Nasal cavity respiratory epithelium epithelial cell of viscerocranial mucosa (primary cell): ENCODE data around the gene CHORDC1. TPM values are rescaled to one million over a fixed set of nuclear protein-coding genes. Genes with fewer than 3 reads are reported as not detected.

ENCODE experiments used
- total RNA-seq: library from RNA; depleted of rRNA; stranded (reverse); fragments of >200 nt; gene quantifications from 2 replicates; pipeline ENCODE4 v1.2.3, GENCODE V29; 2014

The CHORDC1 gene
- total RNA-seq, result 29.4 and 65.6 TPM in 2 replicates

DNA sequence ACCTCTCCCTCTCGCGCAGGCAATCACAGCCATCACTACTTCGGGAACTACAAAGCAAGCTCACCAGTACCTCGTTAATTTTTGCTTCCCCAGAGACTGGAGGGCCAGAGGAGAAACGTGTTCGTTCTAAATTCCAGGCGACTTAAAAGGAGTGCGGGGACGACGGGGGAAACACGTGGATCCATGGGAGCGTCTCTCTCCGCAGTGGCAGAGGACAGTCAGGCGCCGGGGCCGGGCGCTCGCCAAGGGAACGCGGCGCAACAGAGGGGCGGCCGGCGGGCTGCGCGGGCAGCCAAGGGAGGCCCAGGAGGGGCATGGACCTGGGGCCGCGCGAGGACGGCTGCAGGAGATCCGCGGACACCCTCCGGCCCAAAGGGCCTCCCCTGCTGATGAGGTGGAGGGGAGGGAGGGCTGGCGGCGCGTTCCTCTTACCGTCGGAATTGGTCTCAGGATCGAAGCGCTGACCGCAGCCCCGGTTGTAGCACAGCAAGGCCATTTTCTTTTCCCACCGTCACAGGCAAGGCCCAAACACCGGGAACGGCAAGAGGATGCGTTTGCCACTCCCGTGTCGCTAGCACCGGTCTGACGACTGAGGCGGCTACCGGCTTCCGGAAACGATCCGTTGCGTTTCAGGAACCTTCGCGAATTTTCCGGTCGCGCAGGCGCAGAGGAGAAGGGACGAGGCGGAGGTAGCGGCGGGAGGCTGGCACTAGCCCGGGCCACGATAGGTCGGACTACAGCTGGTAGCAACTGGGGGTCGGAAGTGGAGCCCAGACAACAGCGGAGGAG lies at the start of gene CHORDC1:
Gene CHORDC1 (minus strand): TSS at position 591 of the 789 bp plus-strand sequence. CDS start 95 bp downstream, at position 496.

Other genes with a start within 250 kb of the CHORDC1 start
- gene TRIM49C, start 191.9 kb downstream of the CHORDC1 start, total RNA-seq, result not detected in 2 replicates
- gene UBTFL1, start 137.1 kb downstream of the CHORDC1 start, total RNA-seq, result not detected in 2 replicates
- not detected in 2 replicates for gene NAALAD2, start 88.4 kb downstream of the CHORDC1 start, total RNA-seq